ENCODE measurements around the gene DSTYK.

DSTYK gene, protein sequence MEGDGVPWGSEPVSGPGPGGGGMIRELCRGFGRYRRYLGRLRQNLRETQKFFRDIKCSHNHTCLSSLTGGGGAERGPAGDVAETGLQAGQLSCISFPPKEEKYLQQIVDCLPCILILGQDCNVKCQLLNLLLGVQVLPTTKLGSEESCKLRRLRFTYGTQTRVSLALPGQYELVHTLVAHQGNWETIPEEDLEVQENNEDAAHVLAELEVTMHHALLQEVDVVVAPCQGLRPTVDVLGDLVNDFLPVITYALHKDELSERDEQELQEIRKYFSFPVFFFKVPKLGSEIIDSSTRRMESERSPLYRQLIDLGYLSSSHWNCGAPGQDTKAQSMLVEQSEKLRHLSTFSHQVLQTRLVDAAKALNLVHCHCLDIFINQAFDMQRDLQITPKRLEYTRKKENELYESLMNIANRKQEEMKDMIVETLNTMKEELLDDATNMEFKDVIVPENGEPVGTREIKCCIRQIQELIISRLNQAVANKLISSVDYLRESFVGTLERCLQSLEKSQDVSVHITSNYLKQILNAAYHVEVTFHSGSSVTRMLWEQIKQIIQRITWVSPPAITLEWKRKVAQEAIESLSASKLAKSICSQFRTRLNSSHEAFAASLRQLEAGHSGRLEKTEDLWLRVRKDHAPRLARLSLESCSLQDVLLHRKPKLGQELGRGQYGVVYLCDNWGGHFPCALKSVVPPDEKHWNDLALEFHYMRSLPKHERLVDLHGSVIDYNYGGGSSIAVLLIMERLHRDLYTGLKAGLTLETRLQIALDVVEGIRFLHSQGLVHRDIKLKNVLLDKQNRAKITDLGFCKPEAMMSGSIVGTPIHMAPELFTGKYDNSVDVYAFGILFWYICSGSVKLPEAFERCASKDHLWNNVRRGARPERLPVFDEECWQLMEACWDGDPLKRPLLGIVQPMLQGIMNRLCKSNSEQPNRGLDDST

GRCh38 chr1:205211169-205211838 lies at the start of gene DSTYK:
Gene DSTYK, minus strand, starts transcription at chr1:205211702. Its CDS starts 167 bp downstream, at chr1:205211535.
- DNase-seq = peak; percentile 90 to 91

DNA sequence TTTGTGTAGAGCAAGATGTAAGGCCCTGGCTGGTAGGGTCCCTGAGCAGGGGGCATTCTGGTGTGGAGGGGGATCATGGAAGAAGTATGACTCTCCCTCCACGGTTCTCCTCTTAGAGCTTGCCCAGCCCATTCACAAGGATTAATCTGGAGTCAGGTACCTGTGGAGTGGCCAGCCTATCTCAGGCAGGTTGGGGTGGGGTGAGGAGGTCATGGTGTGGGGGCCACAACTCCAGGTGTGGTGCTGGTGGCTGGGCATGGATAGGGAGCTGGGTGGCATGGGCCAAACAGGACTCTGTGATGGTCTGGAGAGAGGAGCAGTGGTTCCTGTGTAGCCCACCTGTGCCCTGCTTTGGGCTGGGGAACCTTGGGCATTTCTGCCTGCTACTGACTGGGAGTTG lies 48.5 kb upstream of the DSTYK start:
- DNase-seq = no peak

DNA sequence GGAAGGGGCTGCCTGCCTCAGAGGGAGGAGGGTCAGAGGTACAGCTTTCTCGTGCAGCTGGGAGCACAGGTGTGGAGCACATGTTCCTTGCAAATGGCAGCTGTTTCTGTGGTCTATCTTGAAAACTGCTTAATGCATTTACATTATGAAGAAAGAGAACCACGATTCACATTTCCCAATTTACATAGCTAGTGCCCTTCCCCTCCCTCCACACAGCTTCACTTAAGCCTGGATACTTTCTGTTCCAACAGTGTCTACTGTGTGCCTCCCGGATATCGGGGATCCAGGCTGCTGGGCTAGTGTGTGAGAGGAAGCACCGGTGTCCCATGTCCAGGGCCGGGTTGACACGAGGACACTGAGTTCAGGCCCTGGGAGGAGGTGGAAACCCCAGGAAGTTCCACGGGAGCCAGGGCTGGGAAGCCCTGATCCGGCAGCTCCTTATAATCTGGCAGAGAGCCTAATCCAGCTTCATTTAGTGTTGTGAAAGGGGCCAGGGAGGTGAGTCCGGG lies 47.9 kb upstream of the DSTYK start:
- DNase-seq = no peak

DNA sequence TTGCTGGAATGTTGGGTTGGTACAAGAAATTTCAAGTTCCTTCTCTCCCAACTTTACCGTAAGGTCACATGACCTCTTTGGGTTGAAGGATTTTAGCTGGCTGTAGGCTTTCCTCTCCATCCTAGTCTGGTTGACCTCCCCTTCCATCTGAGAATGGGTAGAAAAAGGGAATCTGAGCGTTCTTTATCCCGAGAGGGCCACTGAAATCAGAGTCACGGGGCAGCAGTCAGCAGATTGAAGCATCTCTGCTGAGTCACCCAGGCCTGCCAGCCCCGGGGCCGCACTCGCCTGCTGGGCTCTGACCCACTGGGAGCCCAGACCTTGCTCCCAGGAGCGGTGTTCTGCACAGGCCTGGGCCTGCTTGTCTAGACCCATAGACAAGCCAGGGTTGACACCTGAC lies 47.2 kb upstream of the DSTYK start:
- no peak for DNase-seq

- no peak for DNase-seq
Measured at GRCh38 chr1:205258261-205258691, 46.8 kb upstream of the DSTYK start.

- no peak for DNase-seq
Measured at GRCh38 chr1:205257735-205258134, 46.2 kb upstream of the DSTYK start.

- no peak for DNase-seq
Measured at GRCh38 chr1:205256951-205257625, 45.6 kb upstream of the DSTYK start.

DNA sequence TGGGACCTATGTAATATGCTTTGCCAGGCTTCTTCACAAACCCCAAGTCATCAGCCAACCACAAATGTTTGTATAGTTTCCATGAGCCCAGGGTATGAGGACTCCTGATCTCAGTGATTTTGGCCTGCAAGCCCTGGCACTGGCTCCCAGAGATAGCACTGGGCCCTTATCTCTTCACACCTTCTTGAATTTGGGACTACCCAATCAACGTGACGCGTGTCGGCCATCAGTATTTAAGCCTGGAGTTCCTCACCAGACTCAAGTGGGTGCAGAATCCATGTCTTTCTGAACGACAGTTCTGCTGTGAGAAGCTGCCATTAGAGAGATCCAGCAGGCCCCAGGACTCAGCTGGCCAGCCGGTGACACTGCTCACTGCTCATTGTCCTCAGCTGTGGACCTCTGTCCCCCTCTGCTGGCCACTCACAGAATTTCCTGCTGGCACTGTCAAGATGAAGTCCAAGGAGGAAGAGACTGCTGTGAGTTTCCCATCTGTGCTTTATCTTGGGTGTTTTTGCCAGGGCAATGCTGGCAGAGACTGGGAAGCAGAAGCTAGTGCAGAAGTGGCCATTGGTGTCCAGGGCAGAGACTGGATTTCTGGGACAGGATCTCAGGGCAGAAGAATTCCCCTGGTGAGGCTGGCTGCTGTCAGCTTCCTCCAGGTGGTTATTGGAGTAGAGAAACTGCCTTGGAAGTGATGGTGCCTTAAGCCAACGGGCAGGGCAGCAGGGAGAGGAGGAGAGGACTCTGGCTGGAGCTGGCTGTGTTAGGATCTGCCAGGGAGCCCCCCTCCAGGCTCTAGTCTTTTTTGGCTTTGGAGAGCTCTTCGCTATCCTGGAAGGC lies 44.7 kb upstream of the DSTYK start:
- DNase-seq = peak; percentile 83 to 85

GRCh38 chr1:205251576-205251975 lies 40.1 kb upstream of the DSTYK start:
- DNase-seq = no peak

- DNase-seq = no peak
Measured at GRCh38 chr1:205250699-205251098, 39.2 kb upstream of the DSTYK start.

- DNase-seq = no peak
Measured at GRCh38 chr1:205249651-205250050, 38.1 kb upstream of the DSTYK start.

- no peak for DNase-seq
Measured at GRCh38 chr1:205248793-205249601, 37.5 kb upstream of the DSTYK start.

DNA sequence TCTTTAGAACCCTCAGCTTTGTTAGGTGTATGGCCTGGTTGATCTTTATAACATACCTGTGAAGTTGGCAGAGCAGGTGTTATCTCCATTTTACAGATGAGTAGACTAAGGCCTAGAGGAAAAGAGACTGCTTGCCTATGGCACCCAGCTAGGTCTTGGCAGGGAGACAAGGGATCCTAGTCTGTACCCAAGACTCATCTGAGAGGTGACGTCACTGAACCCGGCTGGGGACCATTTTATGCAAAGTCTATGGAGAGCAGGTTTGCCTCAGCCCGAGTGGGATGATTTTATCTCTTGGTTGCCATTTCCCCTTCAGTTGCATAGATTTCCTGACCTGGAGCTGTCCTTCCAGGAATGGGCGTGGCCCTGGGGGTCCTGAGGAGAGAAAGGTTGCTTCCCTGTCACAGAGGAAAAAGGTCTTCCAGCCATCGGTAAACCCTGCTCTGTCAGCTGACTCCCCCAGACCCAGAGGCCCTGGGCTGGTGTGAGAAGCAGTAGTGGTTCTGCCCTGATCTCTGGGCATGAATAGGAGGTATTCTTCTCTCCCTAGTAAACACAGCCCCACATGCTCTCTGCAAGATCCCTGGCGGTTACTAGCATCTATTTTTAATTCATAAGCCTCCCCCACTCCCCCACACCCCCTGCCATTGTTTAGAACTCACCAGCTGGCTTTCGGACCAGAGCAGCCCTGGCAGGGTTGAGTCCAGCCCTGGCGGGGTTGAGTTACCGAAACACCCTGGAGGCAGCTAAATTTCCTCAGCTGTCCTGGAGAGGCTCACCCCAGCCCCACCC lies 35.8 kb upstream of the DSTYK start:
- no peak for DNase-seq

DNA sequence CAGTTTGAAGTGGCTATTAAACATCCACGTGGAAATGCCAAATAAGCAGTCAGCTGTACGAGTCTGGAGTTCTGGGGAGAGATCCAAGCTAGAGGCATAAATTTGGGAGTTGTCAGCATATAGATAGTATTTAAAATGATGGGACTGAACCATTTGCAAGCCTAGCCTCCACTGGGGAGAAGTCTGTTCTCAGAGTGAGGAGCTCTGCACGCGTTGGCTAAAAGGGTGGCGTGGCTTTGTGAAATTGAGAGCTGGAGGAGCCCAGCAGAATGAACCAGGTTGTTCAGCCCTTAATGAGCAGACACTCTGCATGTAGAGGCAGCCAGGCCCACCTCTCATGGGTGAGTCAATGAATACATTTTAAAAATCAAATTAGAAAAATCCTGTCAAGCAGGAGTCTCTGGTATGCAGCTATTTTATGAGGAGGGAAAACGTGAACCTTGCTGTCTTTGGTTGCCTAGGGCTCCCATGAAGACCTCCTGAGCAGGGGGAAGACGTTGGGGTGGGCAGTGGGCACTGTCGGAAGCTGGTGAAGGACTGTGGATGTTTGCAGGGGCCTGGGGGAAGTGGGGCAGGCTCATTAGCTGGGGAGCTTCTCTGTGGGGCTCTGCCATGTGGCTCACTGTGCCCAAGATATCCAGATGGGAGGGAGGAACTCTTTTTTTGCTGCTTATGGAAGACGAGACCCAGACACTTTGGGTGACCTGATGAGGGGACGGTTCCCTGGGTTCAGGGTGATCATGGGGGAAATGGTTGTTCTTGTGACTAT lies 35.0 kb upstream of the DSTYK start:
- DNase-seq = no peak

DNA sequence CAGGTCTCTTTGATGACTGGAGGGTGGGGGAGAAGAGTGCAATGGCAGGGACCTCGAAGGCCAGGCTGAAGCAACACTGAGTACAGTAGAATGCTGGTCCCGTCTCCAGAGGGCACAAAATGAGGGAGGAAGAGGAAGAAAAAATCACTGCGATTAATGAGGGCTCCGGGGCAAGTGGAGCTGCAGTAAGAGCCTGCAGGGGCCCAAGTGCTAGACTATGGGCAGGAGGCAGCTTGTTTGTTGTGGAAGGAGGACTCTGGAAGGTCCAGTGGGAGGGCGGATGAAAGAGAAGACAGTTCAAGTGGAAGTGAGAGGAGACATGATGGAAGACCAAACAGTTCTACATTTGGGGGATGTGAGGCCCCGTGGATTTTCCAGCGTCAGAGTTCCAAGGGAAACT lies 33.6 kb upstream of the DSTYK start:
- no peak for DNase-seq

DNA sequence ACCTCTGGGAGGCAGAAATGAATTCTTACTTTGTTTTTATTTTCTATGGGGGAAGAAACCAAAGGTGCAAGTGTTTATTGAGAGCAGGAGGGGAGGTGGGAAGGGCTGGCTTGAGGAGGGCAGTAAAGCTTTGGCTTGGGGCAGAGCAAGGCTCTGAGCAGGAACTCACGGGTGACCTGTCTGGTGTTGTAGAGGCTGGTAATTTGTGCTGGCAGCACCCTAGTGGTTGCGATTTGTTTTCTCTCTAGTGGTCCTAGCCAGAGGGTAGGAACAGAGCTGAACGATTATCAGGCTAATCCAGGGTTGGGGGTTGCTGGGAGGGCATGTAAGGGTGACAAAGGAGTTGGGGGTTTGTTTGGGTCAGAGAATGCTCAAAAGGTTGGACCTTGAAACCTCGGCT lies 32.9 kb upstream of the DSTYK start:
- no peak for DNase-seq

DNA sequence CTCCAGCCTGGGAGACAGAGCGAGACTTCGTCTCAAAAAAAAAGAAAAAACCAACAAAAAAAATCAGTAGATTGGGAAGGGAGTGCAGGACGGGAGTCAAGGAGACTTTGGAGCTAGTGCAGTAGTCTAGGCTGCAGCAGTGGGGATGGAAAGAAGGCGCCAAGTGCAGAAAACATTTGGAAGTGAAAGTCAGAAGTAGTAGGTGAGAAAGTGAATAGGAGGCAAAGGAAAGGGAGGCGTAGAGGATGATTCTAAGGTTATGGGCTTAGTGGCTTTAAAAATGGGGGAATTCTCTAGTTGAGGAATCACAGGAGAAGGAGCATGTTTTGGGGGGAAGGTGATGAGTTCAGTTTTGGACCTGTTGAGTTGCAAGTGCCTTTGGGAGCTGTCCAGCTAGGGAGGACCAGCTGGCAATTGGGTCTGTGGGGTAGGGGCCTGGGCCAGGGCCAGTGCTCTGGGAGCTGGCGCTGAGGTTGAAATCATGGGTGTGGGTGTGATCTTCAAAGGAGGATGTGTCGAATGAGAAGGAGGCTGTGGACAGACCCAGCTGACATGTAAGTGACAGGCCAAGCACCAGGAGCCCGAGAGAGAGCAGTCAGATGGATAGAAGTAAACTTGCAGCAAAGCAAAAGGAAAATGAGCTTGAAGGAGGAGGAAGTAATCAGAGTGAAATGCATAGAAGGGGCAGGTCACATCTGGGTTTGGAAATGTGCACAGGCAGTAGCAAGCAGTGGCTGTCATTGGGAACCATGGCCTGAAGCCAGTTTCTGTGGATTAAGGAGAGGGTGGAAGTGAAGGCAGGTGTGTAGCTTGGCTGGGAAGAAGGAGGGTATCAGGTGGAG lies 32.1 kb upstream of the DSTYK start:
- DNase-seq = no peak
